Measurements from ENCODE around the gene SMCO4. TPM values are rescaled to one million over a fixed set of nuclear protein-coding genes. Genes with fewer than 3 reads are reported as not detected.
A peak's percentile ranks its signal among the peaks of the same experiment; 100 is the strongest.

Gene SMCO4
- total RNA-seq, 6 experiments from 2014 or later: 43.5 to 106 (median 51.8) TPM

- no peak for TF ChIP-seq POLR2A (IDR thresholded peaks at IDR 0.05)
- TF ChIP-seq, protein P1, sequence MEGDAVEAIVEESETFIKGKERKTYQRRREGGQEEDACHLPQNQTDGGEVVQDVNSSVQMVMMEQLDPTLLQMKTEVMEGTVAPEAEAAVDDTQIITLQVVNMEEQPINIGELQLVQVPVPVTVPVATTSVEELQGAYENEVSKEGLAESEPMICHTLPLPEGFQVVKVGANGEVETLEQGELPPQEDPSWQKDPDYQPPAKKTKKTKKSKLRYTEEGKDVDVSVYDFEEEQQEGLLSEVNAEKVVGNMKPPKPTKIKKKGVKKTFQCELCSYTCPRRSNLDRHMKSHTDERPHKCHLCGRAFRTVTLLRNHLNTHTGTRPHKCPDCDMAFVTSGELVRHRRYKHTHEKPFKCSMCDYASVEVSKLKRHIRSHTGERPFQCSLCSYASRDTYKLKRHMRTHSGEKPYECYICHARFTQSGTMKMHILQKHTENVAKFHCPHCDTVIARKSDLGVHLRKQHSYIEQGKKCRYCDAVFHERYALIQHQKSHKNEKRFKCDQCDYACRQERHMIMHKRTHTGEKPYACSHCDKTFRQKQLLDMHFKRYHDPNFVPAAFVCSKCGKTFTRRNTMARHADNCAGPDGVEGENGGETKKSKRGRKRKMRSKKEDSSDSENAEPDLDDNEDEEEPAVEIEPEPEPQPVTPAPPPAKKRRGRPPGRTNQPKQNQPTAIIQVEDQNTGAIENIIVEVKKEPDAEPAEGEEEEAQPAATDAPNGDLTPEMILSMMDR (IDR thresholded peaks at IDR 0.05): no peak
- Histone ChIP-seq H3K27me3 (no peaks in the 10 kb centered on the region), H3K27ac (peak overlapping the region in 1 of 3 donors; percentile 49), H3K4me3 (no peak overlapping the region), H3K4me1 (peaks cover 0 to 74% (median 35%) of the 10 kb centered on the region in 4 donors), H3K36me3 (no peaks in the 10 kb centered on the region), H3K9me3 (no peaks in the 10 kb centered on the region)
- ATAC-seq: no peak
- DNase-seq: no peak
- 60% methylated on average over 5 of the region's 5 CpGs for WGBS (ENCODE audit: insufficient coverage, low coverage, low lambda C conversion rate, missing lambda C conversion rate)
- intact Hi-C loops (cut with DNase I): loop anchor here in 1 of 2 donors (5.0 kb wide), 1 partner anchor 46 kb away; no protein-coding TSS in a partner anchor
Observed at GRCh38 chr11:93490996-93491618, 52.1 kb downstream of the SMCO4 start.

GRCh38 chr11:93489841-93490240 is 53.4 kb downstream of the SMCO4 start:
- Histone ChIP-seq H3K4me1 (peaks cover 0 to 84% (median 40%) of the 10 kb centered on the region in 4 donors), H3K27me3 (no peaks in the 10 kb centered on the region), H3K27ac (peak overlapping the region in 1 of 3 donors; percentile 19), H3K36me3 (no peaks in the 10 kb centered on the region), H3K4me3 (no peak overlapping the region), H3K9me3 (no peaks in the 10 kb centered on the region)
- 67% methylated on average over 3 of the region's 3 CpGs for WGBS (ENCODE audit: insufficient coverage, low coverage, low lambda C conversion rate, missing lambda C conversion rate)
- intact Hi-C loops (cut with DNase I): loop anchor here in 1 of 2 donors (5.0 kb wide), 1 partner anchor 47 kb away; no protein-coding TSS in a partner anchor
- TF ChIP-seq POLR2A (IDR thresholded peaks at IDR 0.05): no peak
- TF ChIP-seq, protein P1 (IDR thresholded peaks at IDR 0.05): no peak
- DNase-seq (no peak), ATAC-seq (no peak)

DNA sequence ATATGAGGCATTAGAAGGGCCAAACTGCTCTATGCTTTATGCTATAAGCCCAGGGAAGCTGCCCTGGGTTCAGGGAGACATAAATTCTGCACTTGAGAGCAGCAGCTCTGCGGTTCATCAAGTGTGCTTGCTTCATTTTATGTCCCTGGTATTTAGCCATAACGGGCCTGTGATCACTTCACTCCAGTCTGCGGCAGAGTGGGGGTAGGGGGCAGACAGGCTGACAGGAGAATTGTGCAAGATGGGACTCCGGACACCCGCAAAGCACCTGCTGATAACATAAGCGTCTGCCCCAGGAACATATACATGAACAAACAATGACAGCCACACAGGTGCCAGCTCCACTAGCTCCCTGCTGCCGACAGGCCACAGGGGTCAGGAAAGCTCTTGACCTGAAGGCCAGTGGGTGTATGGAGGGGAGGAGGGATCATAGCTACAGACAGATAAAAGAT is 56.1 kb downstream of the SMCO4 start:
- H3K9me3 ChIP-seq: no peaks in the 10 kb centered on the region
- H3K36me3 ChIP-seq: no peaks in the 10 kb centered on the region
- H3K27ac ChIP-seq: peak overlapping the region in 2 of 3 donors; percentile 20 to 59
- ATAC-seq: peak; percentile 89 to 97 (median 92)
- DNase-seq: peak; percentile 81 to 92 (median 89)
- H3K4me3 ChIP-seq: no peak overlapping the region
- no peaks in the 10 kb centered on the region for H3K27me3 ChIP-seq
- H3K4me1 ChIP-seq: peaks cover 0 to 58% (median 25%) of the 10 kb centered on the region in 4 donors
- intact Hi-C loops (cut with DNase I): no loop called here
- WGBS (ENCODE audit: insufficient coverage, low coverage, low lambda C conversion rate, missing lambda C conversion rate): 16% methylated on average over 5 of the region's 7 CpGs
- TF ChIP-seq, protein P1 (IDR thresholded peaks at IDR 0.05): no peak
- TF ChIP-seq POLR2A (IDR thresholded peaks at IDR 0.05): peak; percentile 31

DNA sequence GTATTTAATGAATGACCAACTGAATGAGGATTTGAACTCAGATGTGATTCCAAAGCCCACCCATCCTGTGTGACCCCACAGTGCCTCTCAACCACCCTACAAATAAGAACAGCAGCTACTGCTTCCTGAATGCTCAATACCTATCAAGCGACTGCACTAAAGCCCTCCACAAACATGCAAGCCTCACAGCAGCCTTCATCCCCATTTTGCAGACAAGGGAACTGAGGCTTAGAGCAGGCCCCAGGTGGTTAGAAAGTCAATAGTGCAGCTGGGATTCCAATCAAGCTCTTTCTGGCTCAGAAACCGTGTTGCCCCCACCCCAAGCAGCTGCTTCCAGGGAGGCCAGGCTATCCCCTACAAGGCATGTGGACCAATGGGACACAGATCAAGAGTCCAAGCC is 57.2 kb downstream of the SMCO4 start:
- TF ChIP-seq POLR2A (IDR thresholded peaks at IDR 0.05): no peak
- 100% methylated on average over 1 of the region's 2 CpGs for WGBS (ENCODE audit: insufficient coverage, low coverage, low lambda C conversion rate, missing lambda C conversion rate)
- no peak for DNase-seq
- Histone ChIP-seq H3K9me3 (no peaks in the 10 kb centered on the region), H3K4me3 (no peak overlapping the region), H3K4me1 (peaks cover 0 to 58% (median 27%) of the 10 kb centered on the region in 4 donors), H3K27me3 (no peaks in the 10 kb centered on the region), H3K36me3 (no peaks in the 10 kb centered on the region), H3K27ac (peak overlapping the region in 2 of 3 donors; percentile 20 to 59)
- no peak for ATAC-seq
- intact Hi-C loops (cut with DNase I): no loop called here

- peaks cover 0 to 52% (median 26%) of the 10 kb centered on the region in 4 donors for H3K4me1 ChIP-seq
- H3K27ac ChIP-seq: no peak overlapping the region
- H3K27me3 ChIP-seq: no peaks in the 10 kb centered on the region
- no peak for DNase-seq
- no peaks in the 10 kb centered on the region for H3K36me3 ChIP-seq
- no peak overlapping the region for H3K4me3 ChIP-seq
- TF ChIP-seq, protein P1 (IDR thresholded peaks at IDR 0.05): no peak
- no peak for TF ChIP-seq POLR2A (IDR thresholded peaks at IDR 0.05)
- 64% methylated on average over 3 of the region's 3 CpGs for WGBS (ENCODE audit: insufficient coverage, low coverage, low lambda C conversion rate, missing lambda C conversion rate)
- no peaks in the 10 kb centered on the region for H3K9me3 ChIP-seq
- ATAC-seq: no peak
- intact Hi-C loops (cut with DNase I): loop anchor here in 1 of 2 donors (5.0 kb wide), 1 partner anchor 58 kb away; the partner anchor contains the start of gene SMCO4
Observed at GRCh38 chr11:93484716-93485115, 58.5 kb downstream of the SMCO4 start.
